ENCODE results near the gene LRP1.
A peak's percentile ranks its signal among the peaks of the same experiment; 100 is the strongest.

Gene LRP1

DNA sequence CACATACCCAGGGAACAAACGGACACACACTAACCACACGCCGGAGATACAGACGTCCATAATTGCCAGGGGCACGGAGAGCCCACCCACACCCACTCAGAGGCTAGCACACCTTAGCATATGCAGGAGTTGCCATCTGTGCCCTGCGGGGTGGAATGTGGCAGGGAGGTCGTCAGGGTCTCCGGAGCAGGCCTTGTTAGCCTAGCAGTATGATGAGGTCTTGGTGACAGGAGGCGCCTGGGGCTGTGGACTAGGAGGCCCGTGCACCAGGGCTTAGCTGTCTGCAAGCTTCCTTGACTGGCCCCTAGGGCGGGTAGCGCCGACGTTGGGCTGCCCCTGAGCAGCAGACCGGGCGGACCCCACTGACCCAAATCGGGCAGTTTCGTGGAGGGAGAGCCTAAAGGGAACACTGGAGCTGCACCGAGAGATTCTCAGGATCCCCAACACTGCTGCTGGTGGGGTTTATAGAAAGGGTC, 112.7 kb downstream of the LRP1 start:
- peak; percentile 19 for DNase-seq

DNA sequence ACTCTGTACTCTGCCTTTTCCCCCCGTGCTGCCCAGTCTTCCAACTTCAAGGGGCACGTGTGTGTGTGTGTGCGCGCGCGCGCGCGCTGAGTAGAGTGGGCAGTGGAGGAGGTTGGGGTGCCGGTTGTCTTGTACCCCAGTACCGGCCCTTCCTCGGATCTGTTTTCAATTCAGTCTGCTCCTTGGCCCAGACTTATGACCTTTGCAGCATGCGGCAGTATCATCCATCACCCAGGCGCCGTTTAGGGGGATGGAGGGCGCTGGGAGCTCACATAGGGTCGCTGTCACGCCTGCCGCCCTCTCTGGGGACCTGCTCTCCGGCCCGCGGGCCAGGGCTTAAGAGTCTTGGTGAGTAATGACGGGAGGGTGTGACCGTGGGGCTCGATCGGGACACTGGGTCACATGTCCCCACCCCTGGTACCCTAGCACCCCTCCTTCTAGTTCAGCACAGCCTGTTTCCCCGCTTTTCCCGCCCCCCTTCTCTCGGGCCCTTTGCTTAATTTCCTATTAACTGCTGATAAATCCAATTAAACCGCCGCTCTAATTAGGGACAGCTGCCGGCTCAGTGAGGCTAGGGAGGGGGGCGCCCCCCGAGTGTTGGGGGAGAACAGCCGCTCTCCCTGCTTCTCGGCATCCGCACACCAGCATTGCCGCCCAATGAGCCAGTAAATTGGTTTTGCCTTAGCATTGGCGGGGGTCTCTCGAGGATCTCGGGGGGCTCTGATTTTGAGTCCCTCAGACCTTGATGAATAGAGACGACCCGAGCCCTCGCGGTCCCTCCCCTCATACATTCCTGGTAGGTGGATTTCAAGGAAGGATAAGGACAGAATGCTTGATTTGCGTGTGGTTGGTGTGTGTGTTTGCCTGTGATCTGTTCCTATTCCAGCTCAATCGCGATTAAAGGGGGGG, 113.4 kb downstream of the LRP1 start:
- no peak for DNase-seq

DNA sequence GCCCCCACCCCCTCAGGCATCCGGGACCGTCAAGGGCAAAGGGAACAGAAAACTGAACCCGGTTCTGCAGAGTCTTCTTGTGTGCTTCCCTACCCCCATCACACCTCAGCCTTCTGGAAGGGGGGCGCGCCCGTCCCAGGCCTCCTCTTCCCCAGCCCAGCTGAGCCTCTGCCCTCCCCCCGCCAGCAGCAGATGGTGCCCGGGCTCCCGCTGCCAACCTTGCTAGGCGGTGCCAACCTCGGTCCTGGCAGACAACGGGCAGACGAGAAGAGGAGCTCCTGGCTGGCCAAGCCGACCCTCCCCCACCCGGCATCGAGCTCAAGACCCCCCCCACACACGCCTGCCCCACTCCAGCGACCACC, 114.0 kb downstream of the LRP1 start:
- DNase-seq, result no peak

- peak; percentile 76 for DNase-seq
Measured at GRCh38 chr12:57242691-57243454, 114.6 kb downstream of the LRP1 start.

DNA sequence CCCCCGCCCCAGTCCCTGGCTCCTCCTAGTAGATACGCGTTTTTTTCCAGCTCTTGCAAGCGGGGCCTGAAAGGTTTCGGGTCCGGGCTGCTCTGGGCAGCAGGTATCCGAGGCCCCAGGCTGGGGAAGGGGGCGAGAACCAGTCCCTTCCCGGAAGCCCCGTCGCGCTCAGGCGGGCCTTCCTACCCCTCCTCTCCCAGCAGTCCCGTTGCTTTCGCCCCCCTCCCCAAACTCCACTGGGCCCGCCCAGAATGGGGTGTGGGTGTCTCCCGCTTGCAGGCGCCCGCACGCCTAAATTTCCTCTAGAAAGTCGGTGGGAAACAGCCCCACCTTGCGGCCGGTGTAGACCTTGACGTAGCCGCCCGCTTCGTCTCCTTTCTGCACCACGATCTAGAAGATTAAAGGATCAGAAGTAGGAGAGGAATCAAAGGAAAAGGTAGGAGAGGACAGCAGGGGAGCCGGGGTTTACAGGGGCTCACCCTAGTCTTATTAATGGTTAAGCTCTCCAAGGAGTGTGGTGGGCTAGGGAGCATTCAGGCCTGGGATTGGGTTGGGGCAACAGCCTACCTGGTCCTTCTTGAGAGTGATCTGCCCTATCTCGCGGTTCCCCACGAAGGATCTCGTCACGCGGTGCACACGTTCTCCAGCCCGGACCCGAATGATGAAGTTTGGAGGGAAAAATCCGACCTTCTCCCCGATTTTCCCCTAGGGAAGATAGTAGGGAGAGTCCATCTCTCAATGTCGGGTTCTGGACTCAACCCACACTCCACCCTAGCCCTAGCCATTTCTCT, 115.4 kb downstream of the LRP1 start:
- peak; percentile 83 for DNase-seq

DNA sequence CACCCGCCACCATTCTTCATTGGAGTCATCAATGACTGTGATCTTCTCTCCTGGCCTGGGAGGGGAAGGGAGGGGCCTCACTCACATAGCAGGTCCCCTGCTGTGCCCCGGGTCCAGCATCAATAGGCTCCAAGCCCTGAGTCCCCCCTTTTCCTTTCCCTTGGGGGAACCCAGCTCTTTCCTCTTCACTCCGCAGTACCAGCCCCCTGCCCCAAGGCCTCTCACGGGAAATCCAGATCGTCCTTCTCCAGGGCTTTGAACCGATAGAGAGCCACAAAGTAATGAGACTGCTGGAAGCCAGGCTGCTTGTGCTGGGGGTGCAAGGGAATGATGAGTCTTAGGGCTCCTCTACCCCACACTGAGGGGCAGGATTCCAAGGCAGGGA, 116.0 kb downstream of the LRP1 start:
- DNase-seq, result no peak

DNA sequence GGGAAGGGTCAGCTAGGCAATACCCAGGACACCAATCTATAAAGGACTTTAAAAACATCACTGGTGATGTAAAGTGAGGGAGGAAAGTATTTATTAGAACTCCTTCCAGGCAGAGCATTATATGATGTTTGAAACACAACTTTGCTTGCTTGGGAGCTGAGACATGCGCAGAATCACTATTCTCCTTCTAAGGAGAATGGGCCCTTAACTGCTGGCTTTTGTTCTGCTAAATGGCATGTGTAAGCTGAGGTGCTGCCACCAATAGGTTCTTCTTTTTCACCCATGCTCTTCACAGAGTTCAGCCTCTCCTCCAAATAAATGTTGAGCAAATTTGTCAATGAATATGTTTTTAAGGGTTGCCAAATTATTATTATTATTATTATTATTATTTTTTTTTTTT, 118.8 kb downstream of the LRP1 start:
- no peak for DNase-seq

GRCh38 chr12:57248934-57249742, 120.9 kb downstream of the LRP1 start:
- DNase-seq, result no peak

DNA sequence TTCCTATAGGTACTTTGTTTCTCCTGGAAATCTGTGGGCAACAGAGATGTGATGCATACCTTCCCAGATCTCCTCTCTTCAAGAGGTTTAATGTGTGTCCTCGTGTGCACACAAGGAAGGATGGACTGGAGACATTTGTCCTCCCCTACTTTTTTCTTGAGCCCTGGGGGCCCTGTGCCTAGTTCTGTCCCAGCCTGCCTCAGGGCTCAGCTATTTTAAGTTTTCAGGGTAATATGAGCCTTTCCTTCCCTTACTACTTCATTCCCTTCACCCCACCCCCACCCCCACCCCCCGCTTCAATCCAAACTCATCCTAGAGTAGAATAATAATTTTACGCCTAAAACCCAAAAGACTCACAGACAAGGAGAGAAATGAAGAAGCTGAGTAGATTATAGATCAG, 122.3 kb downstream of the LRP1 start:
- DNase-seq, result no peak

DNA sequence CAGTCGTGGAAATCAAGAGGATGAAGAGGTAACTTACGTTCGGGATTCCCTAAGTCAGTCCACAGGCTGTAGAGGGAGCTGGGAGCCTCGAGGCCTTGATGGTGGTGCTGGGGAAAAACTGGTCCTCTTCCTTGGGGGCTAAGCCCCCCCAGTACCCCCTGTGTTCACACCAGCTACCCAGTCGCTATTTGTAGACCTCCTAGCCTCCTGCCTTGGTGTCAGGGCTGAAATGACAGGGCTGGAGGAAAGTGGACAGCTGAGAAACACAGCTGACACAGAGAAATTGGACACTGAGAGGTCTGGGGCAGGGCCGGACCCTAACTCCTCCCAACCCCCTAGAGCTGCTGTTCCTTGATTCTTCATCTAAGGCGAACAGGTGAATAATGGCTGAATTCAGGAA, 122.7 kb downstream of the LRP1 start, which contains the start of gene STAC3:
Gene STAC3 (minus strand): TSS at position 232 of the 400 bp plus-strand sequence. CDS start 1,551 bp downstream, outside the sequence.
- no peak for DNase-seq

DNA sequence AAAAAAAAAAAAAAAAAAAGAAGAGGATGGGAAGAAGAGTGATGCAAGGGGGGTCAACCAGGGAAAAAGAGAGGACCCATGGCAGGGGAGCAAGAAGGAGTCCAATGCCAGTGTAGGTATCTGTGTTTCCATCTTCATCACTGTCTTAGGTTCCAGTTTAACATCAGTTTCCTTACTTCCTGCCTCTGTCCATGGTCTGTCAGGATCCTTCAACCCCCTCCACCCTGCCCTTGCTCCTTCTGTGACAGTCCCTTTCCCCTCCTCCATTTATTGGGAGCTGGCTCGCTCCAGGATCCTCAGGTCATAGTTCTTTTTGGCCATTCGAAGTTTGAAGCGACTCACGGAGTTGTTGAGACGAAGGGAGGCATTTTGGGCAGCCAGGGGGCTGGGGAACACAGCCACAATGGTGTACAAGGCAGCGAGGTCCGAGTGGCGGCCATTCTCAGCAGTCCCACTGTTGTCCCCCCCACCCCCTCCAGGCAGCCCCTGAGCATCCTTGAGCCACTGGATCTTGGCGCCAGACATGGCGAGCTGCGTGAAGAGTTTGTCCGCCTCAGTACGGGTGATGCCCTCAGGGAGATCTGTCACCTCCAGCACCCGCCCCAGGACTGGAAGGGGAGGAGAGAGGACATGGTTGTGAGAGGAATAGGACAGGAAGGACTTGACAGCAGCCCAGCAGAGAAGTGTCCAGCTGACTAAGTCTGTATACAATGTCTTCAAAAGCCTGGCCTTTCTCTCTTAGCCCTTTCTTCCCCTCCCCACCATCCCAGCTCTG, 126.4 kb downstream of the LRP1 start:
- DNase-seq, result no peak

DNA sequence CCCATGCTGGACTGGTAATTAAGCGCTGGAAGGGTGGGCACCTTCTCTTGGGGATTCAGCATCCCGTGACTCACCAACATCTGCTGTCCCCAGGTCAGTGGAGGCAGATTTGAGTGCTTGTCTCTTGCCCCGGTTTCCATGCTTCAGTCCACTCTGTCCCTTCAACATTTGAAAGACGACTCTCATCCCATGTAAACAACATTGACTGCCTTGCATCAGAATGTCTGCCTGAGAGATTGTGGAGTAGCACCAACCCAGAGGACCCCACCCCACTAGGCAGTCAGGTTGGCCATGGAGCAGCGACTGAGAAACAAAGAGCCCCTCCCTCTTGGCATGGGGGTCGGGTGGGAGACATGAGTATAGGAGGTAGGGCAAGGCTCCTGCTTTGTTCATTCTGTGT, 127.6 kb downstream of the LRP1 start:
- DNase-seq, result no peak

- no peak for DNase-seq
Measured at GRCh38 chr12:57258977-57259970, 131.0 kb downstream of the LRP1 start.

GRCh38 chr12:57260366-57260765, 132.1 kb downstream of the LRP1 start:
- no peak for DNase-seq

DNA sequence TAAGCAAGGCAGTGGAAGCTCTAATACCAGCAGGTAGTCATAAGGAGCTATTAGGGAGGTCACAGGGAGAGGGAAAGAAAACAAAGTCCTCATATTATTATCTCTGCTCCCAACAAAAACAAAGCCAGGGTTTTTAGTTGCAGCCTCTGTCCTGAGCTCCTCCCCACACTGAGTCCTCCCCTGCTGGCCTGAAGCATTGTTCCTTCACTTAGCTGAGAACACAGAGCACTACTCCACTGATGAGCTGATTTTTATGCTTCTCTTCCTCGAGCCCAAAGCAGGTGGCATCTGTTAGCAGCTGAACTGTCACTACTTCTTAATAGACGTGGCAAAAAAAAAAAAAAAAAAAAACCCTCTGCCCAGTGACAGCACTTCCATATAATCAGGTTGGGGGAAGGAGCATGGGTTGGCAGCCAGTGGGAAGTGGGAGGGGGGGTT, 133.2 kb downstream of the LRP1 start:
- DNase-seq, result no peak

- DNase-seq, result no peak
Measured at GRCh38 chr12:57262126-57262822, 134.0 kb downstream of the LRP1 start.
